ENCODE data around the gene OSGEPL1.

GRCh38 chr2:189719571-189719970, 43.0 kb downstream of the OSGEPL1 start:
- no peak for TF ChIP-seq EZH2phosphoT487 (IDR thresholded peaks at IDR 0.05; ENCODE audit: low read depth)
- TF ChIP-seq CTCF (IDR thresholded peaks at IDR 0.05; ENCODE audit: low read depth, low read length): no peak
